NCI-H69 (cell line): ENCODE results near the gene FAM193A.
A peak's percentile ranks its signal among the peaks of the same experiment; 100 is the strongest.
"Not testable (repeated sequence)": the region's sequence is repeated elsewhere in the genome, so short reads cannot be mapped to it uniquely, and the experiment has no call there.

Source experiments
- DNase-seq: peaks from one replicate; lab custom pipeline; 2025; lab: John Stamatoyannopoulos, UW

FAM193A gene

DNA sequence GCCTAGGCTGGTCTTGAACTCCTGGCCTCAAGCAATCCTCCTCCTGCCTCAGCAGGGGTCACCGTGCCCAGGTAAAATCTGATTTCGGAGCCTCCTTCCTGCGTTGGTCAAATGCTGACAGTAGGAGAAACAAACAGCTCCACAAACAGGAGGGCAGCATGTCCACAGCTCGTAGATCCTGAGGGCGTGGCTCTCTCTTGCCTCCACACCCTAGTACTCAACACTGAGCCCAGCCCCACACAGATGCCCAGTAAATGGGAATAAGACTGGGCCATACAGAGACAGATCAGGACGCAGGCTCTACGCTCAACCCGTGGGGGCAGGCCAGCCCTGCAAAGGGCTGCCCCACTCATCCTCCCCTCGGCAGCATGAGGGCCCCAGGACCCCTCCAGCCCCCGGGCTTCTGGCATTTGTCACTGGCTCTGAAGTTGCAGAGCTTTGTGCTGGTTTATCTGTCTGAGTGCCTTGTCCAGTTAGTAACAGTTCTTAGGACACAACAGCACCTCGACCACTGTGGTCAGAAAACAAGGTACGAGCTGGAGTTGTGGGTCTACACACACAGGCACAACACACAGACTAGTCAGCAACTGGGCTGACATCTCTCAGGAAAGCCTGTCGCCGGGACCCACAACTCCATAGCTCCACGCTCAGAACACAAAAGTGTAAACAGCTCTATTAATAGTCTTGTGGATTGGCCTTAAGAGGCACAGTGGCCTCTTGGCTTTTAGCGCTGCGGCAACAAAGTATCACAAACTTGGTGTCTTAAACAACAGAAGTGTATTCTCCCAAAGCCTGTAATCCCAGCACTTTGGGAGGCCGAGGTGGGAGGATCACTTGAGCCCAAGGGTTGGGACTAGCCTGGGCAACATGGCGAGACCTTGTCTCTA, 214.5 kb downstream of the FAM193A start:
- DNase-seq, result no peak

DNA sequence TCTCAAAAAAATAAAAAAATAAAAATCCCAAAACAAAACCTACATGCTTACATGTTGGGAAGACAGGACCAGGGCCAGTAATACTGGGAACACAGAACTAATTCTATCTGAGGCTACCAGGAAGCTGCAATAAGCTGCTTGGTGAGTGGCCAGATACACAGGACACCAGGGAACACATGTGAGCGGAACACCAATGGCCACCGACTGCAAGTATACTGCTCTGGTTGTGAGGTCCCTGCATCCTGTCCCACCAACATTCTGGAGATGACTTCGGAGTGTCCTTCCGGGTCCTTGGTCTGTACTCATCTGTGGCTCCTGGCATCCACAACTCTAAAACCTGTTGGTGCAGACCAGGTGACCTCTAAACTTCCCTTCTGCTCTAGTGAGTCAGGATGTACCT, 217.0 kb downstream of the FAM193A start:
- no peak for DNase-seq

DNA sequence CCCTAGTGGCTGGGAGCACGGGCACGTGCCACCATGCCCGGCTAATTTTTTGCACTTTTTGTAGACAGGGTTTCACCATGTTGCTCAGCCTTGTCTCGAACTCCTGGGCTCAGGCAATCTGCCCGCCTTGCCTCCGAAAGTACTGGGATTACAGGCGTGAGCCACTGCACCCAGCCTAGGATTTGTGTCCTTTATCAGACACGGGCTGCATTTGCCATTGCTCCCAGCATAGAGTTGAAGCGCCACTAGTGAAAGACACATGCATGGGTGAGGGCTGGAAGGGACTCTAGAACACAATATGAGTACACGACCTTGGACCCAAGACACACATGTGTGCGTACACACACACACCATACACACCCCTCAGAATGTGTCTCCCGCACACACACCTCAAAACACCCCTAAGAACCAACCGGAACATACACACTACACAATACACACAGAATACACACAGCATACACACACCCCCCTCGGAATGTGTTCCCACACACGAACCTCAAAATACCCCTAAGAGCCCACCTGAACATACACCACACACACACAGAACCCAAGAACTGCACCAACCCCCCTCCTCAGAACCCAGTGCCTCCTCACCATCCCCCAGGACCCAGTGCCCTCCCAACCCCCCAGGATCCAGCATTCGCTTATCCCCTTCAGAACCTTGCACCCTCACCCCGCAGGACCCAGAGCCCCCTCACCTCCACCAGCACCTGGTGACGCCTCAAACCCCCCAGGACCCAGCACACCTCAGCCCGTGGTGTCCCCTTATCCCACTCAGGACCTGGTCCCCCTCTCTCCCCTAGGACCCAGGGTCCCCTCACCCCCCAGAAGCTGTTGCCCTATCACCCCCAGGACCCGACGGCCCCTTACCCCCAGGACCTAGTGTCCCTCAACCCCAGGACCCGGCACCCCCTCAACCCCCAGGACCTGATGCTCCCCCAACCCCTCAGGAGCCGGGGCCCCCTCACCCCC, 218.7 kb downstream of the FAM193A start:
- DNase-seq, result peak; percentile 5

DNA sequence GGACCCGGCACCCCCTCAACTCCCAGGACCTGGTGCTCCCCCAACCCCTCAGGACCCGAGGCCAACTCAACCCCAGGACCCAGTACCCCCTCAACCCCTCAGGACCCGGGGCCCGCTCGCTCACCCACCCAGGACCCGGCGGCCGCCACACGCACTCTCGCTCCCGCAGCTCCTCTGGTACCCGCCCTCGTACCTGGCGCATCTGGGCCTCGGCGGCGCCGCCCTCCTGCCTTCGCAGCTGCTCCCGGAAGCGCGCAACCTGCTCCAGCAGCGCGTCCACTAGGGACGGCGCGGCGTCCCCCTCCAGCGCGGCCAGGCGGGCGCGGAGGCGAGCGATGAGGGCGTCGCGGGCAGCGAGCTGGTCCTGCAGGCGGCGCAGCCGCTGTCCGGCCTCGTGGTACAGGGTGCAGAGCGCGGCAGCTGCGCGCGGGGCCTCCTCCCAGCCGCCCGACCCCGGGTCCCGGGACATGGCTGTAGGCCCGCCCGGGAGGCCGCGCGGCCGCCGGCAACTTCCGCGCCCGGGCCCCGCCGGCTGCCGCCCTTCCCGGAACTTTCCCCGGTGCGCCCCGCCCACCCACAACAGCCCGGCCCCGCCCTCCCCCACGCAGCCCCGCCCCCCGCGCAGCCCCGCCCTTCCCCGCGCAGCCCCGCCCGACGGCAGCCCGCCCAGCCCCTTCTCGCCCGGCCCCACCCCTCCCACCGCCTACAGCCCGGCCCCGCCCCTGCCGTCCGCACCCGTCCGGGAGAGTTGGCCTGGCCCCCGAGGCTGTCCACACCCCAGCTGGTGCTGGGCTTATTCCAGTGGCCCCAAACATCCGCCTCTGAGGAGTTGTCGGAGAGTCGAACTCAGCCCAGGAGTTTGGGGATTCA, 219.6 kb downstream of the FAM193A start, which contains the start of gene TNIP2:
TSS of gene TNIP2 (minus strand) at position 516 of the 870 bp plus-strand sequence. CDS start at position 469, 47 bp downstream.
- peak; percentile 87 for DNase-seq

DNA sequence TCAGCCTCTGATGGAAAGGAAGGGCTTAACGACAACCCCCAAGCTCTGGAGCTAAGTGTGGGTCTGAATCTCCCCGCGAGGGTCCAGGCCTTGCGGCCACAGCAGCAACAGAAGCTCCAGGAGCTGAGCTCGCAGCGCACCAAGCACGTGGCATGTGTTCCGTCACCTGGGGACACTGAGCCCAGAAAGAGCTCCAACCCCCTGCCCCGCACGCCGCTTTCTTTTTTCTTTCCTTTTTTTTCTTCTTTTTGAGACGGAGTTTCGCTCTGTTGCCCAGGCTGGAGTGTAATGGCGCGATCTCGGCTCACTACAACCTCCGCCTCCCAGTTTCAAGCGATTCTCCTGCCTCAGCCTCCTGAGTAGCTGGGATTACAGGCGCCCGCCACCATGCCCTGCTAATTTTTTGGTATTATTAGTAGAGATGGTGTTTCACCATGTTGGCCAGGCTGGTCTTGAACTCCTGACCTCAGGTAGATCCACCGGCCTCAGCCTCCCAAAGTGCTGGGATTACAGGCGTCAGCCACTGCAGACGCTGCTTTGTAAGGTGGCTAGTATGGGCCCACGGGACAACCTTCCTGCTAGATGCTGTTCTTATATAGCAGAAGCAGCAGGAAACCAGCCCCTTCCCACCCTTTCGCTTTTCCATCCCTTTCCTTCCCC, 220.4 kb downstream of the FAM193A start:
- no peak for DNase-seq

DNA sequence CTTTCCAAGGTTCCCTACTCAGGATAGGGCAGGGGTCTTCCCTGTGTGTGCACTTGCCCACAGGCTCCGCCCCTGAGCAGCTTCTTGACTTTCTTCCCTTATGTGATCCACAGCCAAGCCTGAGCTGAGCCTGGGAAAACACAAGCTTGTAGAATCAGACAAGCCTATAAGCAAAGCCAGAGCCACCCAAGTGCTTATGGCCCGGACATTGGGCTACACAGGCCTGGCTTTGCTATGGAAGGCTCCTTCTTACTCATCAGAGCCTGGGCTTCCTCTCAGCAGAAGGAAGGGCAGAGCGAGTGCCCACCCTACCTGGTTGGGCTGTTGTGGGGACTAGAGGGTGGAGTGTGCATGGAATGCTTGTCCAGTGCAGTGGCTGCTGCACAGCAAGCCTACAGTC, 221.0 kb downstream of the FAM193A start:
- no peak for DNase-seq

- DNase-seq, result peak; percentile 65
These were observed 224.8 kb downstream of the FAM193A start for GRCh38 chr4:2761035-2761923.

- DNase-seq, result no peak
These were observed 225.6 kb downstream of the FAM193A start for GRCh38 chr4:2762048-2762447.

GRCh38 chr4:2762486-2763370, 226.3 kb downstream of the FAM193A start:
- not testable (repeated sequence) for DNase-seq

GRCh38 chr4:2763511-2763967, 227.1 kb downstream of the FAM193A start:
- no peak for DNase-seq

DNA sequence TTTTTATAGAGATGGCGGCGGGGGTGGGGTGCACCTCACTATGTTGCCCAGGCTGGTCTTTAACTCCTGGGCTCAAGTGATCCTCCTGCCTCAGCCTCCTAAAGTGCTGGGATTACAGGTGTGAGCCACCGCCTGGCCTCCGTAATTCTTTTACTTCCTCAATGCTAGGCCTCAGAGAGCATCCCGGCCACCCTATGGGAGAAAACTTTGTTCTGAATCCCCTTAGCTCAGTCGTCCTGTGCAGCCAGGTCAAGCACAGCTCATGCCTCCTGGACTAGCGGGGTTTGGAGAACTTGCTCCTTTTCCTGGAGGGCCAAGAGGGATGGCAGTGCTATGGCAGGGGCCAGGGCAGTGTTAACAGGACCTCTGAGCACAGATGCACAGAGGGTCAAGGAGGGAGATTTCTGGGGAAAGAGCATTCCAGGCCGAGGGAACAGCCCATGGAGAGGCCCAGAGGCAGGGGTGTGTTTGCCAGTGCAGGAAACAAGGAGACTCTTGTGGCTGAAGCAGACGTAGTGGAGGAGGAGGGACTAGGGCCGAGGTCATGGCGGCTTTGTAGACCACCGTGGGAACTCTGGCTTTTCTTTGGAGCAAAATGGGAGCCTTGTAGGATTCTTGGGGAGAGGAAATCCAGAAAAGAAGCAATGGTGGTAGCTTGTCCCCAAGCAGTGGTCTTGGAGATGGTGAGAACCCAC, 229.5 kb downstream of the FAM193A start:
- no peak for DNase-seq

DNA sequence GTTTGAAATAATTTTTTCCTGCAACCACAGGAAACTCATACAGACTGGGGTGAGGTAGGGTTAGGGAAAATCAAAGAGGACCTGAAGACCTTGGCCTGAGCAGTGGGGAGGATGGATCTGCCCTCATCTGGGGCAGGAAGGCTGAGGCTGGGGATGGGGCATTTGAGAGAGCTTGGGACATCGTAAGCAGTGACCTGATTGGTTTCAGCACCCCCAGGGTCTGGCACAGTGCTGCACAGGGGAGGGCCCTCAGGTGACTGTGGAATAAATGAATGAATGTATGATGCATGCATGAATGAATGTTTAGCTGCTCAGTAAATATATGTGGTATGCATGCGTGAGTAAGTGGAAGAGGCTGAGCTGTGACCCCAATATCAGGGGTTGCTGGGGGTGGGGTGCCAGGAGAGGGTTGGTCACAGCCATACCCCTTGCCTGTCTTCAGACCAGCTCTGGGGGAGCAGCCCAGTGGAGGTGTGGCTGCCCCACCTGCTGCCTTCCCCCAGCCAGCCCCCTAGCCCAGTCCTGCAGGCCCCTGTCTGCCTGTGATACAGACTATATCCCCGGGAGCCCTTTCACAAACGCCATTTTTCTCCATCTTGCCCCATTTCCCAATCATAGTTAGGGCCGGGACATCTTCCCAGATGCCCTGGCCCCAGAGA, 230.7 kb downstream of the FAM193A start:
- DNase-seq, result no peak

- no peak for DNase-seq
These were observed 231.2 kb downstream of the FAM193A start for GRCh38 chr4:2767705-2768074.

- DNase-seq, result no peak
These were observed 231.7 kb downstream of the FAM193A start for GRCh38 chr4:2768124-2768523.

GRCh38 chr4:2768921-2769336, 232.5 kb downstream of the FAM193A start:
- no peak for DNase-seq

GRCh38 chr4:2771264-2771663, 234.8 kb downstream of the FAM193A start:
- no peak for DNase-seq

- not testable (repeated sequence) for DNase-seq
These were observed 244.2 kb downstream of the FAM193A start for GRCh38 chr4:2780643-2781042.

GRCh38 chr4:2781911-2782310, 245.5 kb downstream of the FAM193A start:
- no peak for DNase-seq
